GM12878 (cell line): ENCODE data around the gene GLS. TPM values are rescaled to one million over a fixed set of nuclear protein-coding genes. Genes with fewer than 3 reads are reported as not detected.
A peak's percentile ranks its signal among the peaks of the same experiment; 100 is the strongest.

ENCODE experiments used
- ATAC-seq: fragments of 200-7000 bp; cut with Tn5 transposase; 3 replicates; pipeline ENCODE4 v1.9.1; 2020; ENCODE audit warnings: mild to moderate bottlenecking, moderate library complexity
- BruUV-seq: library from RNA; stranded (reverse); fragments of 400-500 nt; replicated peaks from 2 replicates; lab custom pipeline; 2021; lab: Mats Ljungman, UMichigan
- CTCF ChIA-PET: fragments of 300-600 bp; sonication (Branson Sonifier 250); formaldehyde crosslinking; extraction: SDS; loops from one replicate; lab custom pipeline; 2021; ENCODE audit warnings: inconsistent platforms; lab: Yijun Ruan, JAX
- POLR2A ChIA-PET: fragments of 350-600 bp; formaldehyde crosslinking; extraction: SDS; loops from one replicate; lab custom pipeline; 2021; ENCODE audit warnings: inconsistent platforms; lab: Charles Lee
- RAD21 ChIA-PET: fragments of 300-600 bp; sonication (Branson Sonifier 250); formaldehyde crosslinking; loops from one replicate; lab custom pipeline; 2023; ENCODE audit warnings: antibody characterized with exemption; ENCODE audit not compliant: unreplicated experiment; lab: Charles Lee
- SMC1A ChIA-PET: fragments of 300-600 bp; sonication (Branson Sonifier 250); formaldehyde crosslinking; loops from one replicate; lab custom pipeline; 2023; ENCODE audit not compliant: unreplicated experiment, uncharacterized antibody; lab: Charles Lee
- DNase-seq: peaks from one replicate; pipeline ENCODE4 v3.0.0-alpha.2; 2011; ENCODE audit warnings: low read depth, low spot score
- FAIRE-seq: peaks from 3 replicates; lab custom pipeline; 2011; peaks lifted over from hg19 to GRCh38; lab: Jason Lieb, UNC
- H2AFZ ChIP-seq: 2 replicates; pipeline ENCODE4 v1.6.0; 2011; ENCODE audit warnings: low read depth, low read length, control low read depth; ENCODE audit not compliant: control insufficient read depth
- H3K27ac ChIP-seq: 2 replicates; pipeline ENCODE4 v1.5.1; 2011; ENCODE audit warnings: control low read depth; ENCODE audit not compliant: control insufficient read depth, insufficient read depth
- H3K27me3 ChIP-seq, 2 experiments: replicated peaks in 1 of 2; 2 replicates each; pipeline versions ENCODE4 v1.6.0 to v1.6.1; 2011; ENCODE audit warnings: low read length in 1 of 2; ENCODE audit not compliant: control insufficient read depth in 2 of 2, insufficient read depth in 2 of 2
- H3K36me3 ChIP-seq, 2 experiments: 2 replicates each; pipeline ENCODE4 v1.5.1; 2011; ENCODE audit warnings: low read length in 1 of 2; ENCODE audit not compliant: control insufficient read depth in 2 of 2, insufficient read depth in 2 of 2
- H3K4me1 ChIP-seq: 2 replicates; pipeline ENCODE4 v1.6.1; 2011; ENCODE audit warnings: mild to moderate bottlenecking, low read length, moderate library complexity, mixed read lengths; ENCODE audit not compliant: control insufficient read depth, insufficient read depth
- H3K4me2 ChIP-seq: 2 replicates; pipeline ENCODE4 v1.6.0; 2011; ENCODE audit warnings: control low read depth; ENCODE audit not compliant: control insufficient read depth, insufficient read depth
- H3K4me3 ChIP-seq: fragments of 200-600 bp; sonication (generic); 2 replicates; pipeline ENCODE4 v1.5.1; 2016
- H3K79me2 ChIP-seq: 2 replicates; pipeline ENCODE4 v1.6.0; 2011; ENCODE audit warnings: low read length; ENCODE audit not compliant: control insufficient read depth, insufficient read depth
- H3K9ac ChIP-seq: 2 replicates; pipeline ENCODE4 v1.8.0; 2011; ENCODE audit warnings: low read length, control low read depth, mixed read lengths; ENCODE audit not compliant: control insufficient read depth, insufficient read depth
- H3K9me3 ChIP-seq: replicated peaks from 3 replicates; pipeline ENCODE4 v1.5.1; 2011; ENCODE audit warnings: mild to moderate bottlenecking, low read length; ENCODE audit not compliant: control insufficient read depth, insufficient read depth
- H4K20me1 ChIP-seq: 2 replicates; pipeline ENCODE4 v1.6.0; 2011; ENCODE audit not compliant: control insufficient read depth, insufficient read depth
- ASH2L ChIP-seq: fragments of 300-600, 200-600 bp; sonication (generic); IDR thresholded peaks from 2 replicates; pipeline ENCODE4 v1.6.1; 2017; ENCODE audit warnings: low read depth, mild to moderate bottlenecking, borderline replicate concordance
- BHLHE40 ChIP-seq, 2 experiments: fragments of 450-650 bp in 1 of 2; IDR thresholded peaks; 2 replicates each; pipeline ENCODE4 v1.6.1; 2011 to 2017; ENCODE audit warnings: low read depth in 2 of 2, borderline replicate concordance in 1 of 2, improper control_type of control experiment in 1 of 2, low read length in 1 of 2, mild to moderate bottlenecking in 1 of 2
- CBFB ChIP-seq: IDR thresholded peaks from 2 replicates; pipeline ENCODE4 v1.6.1; 2016; ENCODE audit warnings: antibody characterized with exemption, low read depth
- EED ChIP-seq: sonication (generic); IDR thresholded peaks from 2 replicates; pipeline ENCODE4 v1.6.1; 2016; ENCODE audit warnings: antibody characterized with exemption, low read depth
- KAT2A ChIP-seq: conservative IDR thresholded peaks from 2 replicates; pipeline ENCODE4 v1.6.1; 2011; ENCODE audit warnings: low read depth, low read length; ENCODE audit not compliant: control insufficient read depth
- RBBP5 ChIP-seq: fragments of 200-600 bp; sonication (generic); conservative IDR thresholded peaks from 2 replicates; pipeline ENCODE4 v1.6.1; 2016
- SIX5 ChIP-seq: IDR thresholded peaks from 2 replicates; pipeline ENCODE4 v1.6.1; 2011; ENCODE audit warnings: mild to moderate bottlenecking, low read depth, low read length, moderate library complexity; ENCODE audit not compliant: severe bottlenecking
- SUPT20H ChIP-seq: IDR thresholded peaks from 2 replicates; pipeline ENCODE4 v1.6.1; 2011; ENCODE audit warnings: low read depth, mild to moderate bottlenecking, low read length, moderate library complexity, borderline replicate concordance; ENCODE audit not compliant: control insufficient read depth
- WGBS: methylation state at CpG from one replicate; pipeline ENCODE4 v1.1.6; 2016; ENCODE audit warnings: low lambda C conversion rate; ENCODE audit not compliant: insufficient replicate concordance, insufficient coverage; ENCODE audit errors: missing lambda C conversion rate; 5-methylcytosine and 5-hydroxymethylcytosine counted together
- in situ Hi-C: fragments of 300-500 bp; cut with MboI; formaldehyde crosslinking; loops from 9 replicates; pipeline ENCODE4 v1.14.3; 2018; ENCODE audit warnings: mixed read lengths
- intact Hi-C: fragments of 100-400 bp; cut with micrococcal nuclease; formaldehyde crosslinking; loops from one replicate; pipeline ENCODE4 v1.14.2; 2022; ENCODE audit not compliant: unreplicated experiment
- polyA plus RNA-seq, 11 experiments: library from polyadenylated mRNA; depleted of rRNA in 4 of 11; unstranded in 6 of 11; stranded (reverse) in 5 of 11; fragments of >200 nt; fragmentation: Nextera tagmentation in 4 of 11; fragmentation: Illumina TruSeq in 1 of 11; extraction: Ambion mirVana in 4 of 11; extraction: Trizol in 1 of 11; gene quantifications; 1 replicate in 1 of 11; 2 replicates in 10 of 11; pipeline versions ENCODE4 v1.2.1 to v1.2.3, GENCODE V29; 2011 to 2016; ENCODE audit warnings: inconsistent platforms in 2 of 11, missing spikeins in 2 of 11, low read depth in 1 of 11
- total RNA-seq, 4 experiments: library from RNA; depleted of rRNA in 3 of 4; stranded (reverse); fragments of >200 nt in 3 of 4; fragmentation: Illumina TruSeq in 1 of 4; extraction: Trizol in 1 of 4; gene quantifications; 2 replicates each; pipeline versions ENCODE4 v1.2.1 to v1.2.3, GENCODE V29; 2013 to 2021
- TF ChIP-seq, protein P1 (sequence below): IDR thresholded peaks from 2 replicates; pipeline ENCODE4 v1.6.1; 2011; ENCODE audit warnings: low read depth, mild to moderate bottlenecking, low read length, moderate library complexity, borderline replicate concordance; ENCODE audit errors: extremely low read depth
- TF ChIP-seq, protein P2 (sequence below): IDR thresholded peaks from 2 replicates; pipeline ENCODE4 v1.6.1; 2012; ENCODE audit warnings: low read length, inconsistent platforms
- TF ChIP-seq, protein P3 (sequence below): fragments of 450-650 bp; formaldehyde crosslinking; IDR thresholded peaks from 2 replicates; pipeline ENCODE4 v1.5.0; 2022; ENCODE audit warnings: mild to moderate bottlenecking, missing genetic modification characterization

Gene GLS
- total and polyA plus RNA-seq, 10 of the 15 experiments (the other 5 are each of a cell fraction or from before 2014, with no cell fraction given), result 15.7 to 145 (median 70.8) TPM

DNA sequence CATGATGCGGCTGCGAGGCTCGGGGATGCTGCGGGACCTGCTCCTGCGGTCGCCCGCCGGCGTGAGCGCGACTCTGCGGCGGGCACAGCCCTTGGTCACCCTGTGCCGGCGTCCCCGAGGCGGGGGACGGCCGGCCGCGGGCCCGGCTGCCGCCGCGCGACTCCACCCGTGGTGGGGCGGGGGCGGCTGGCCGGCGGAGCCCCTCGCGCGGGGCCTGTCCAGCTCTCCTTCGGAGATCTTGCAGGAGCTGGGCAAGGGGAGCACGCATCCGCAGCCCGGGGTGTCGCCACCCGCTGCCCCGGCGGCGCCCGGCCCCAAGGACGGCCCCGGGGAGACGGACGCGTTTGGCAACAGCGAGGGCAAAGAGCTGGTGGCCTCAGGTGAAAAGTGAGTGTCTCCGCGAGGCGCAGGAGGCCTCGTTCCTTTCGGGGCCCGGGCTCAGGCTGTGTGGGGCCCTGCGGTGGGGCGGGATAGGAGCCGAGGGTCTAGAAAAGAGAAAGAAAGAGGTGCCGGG, 520 bp downstream of the GLS start (continued):
- TF ChIP-seq SIX5, result no peak
- TF ChIP-seq KAT2A, result no peak

DNA sequence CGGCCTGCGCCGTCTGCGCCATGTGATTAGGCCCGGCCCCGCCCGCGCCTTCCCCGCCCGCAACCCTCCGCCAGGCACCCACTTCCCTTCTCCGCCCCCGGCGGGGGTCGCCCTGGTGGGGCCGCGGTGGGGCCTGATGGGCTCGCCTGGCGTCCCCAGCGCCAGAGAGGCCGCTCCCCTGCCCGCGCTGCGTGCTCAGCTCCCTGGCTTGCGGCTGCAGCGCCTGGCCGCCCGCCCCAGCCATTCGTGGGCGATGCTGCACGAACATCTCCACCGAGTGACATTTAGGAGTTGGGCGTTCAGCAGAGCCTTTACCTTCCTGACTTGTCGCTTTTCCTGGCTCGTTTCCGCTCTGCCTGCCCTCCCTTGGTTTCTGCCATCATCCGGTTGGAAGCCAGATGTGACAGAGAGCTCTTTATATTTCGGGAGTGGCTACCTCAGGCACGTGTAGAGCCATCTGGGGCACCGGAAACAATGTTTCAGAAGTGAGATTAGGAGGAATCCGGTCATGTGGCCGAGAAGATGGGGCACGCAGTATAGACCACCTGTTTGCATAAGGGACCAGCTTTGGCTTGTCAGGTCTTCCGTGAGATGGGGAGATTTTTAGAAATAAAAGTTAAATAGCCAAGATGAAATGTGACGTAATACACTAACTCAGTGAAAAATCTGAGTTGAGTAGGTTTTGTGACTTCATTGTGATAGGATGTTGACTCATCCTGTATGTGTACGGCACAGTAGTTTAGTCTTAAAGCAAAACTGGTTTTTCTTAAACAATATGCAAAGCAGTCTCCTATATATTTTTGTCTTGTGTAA, 1.2 kb downstream of the GLS start:
- peak; percentile 68 for ATAC-seq
- H3K27me3 ChIP-seq, result no peaks in the 10 kb centered on the region
- peak; percentile 80 for DNase-seq
- H3K27ac ChIP-seq, result peak overlapping the region; percentile 95
- H3K4me2 ChIP-seq, result peak overlapping the region; percentile 46
- H3K9me3 ChIP-seq, result no peaks in the 10 kb centered on the region
- under 1% methylated on average over 41 of the region's 46 CpGs for WGBS
- peak overlapping the region; percentile 52 for H2AFZ ChIP-seq
- peak; percentile 27 for FAIRE-seq
- BruUV-seq, result TSS peak; percentile 85
- H3K4me1 ChIP-seq, result 0 out of 2 replicates have a peak, but pooled peaks cover 2% of the 10 kb centered on the region
- ChIA-PET SMC1A (interaction anchor here (0.6 to 4.1 kb wide), 6 partner anchors 10 to 203 kb away, joined by 3 to 31 read pairs (median 4); no protein-coding TSS in a partner anchor), POLR2A (interaction anchor here (0.7 to 6.5 kb wide), 9 partner anchors 9 to 830 kb away, joined by 3 to 41 read pairs (median 4); partner anchors contain the start of gene STAT1), CTCF (interaction anchor here (0.6 to 2.7 kb wide), 5 partner anchors 10 to 247 kb away, joined by 3 to 19 read pairs (median 3); no protein-coding TSS in a partner anchor), RAD21 (interaction anchor here (0.8 to 4.0 kb wide), 9 partner anchors 8 to 138 kb away, joined by 3 to 25 read pairs (median 7); no protein-coding TSS in a partner anchor)
- peak overlapping the region; percentile 94 for H3K4me3 ChIP-seq
- in situ Hi-C loops, result loop anchor here (25.0 kb wide), 1 partner anchor 780 kb away; no protein-coding TSS in a partner anchor
- peak overlapping the region; percentile 83 for H3K9ac ChIP-seq
- intact Hi-C loops, result loop anchor here (1.0 to 10.0 kb wide), 4 partner anchors 28 to 227 kb away; partner anchors contain the start of gene STAT1
- H3K79me2 ChIP-seq, result peaks cover 65% of the 10 kb centered on the region
- H3K36me3 ChIP-seq, result no peaks in the 10 kb centered on the region
- no peaks in the 10 kb centered on the region for H4K20me1 ChIP-seq
- TF ChIP-seq SUPT20H (no peak), RBBP5 (no peak), ASH2L (no peak), CBFB (peak; percentile 41; the same call in 1 of the 2 replicates), EED (peak; percentile 82), BHLHE40 (IDR thresholded peaks at IDR 0.05; ENCODE audit: borderline replicate concordance in 1 of 2, low read depth in 2 of 2, low read length in 1 of 2) (peak; percentile 97 to 98)
- TF ChIP-seq, protein P1, sequence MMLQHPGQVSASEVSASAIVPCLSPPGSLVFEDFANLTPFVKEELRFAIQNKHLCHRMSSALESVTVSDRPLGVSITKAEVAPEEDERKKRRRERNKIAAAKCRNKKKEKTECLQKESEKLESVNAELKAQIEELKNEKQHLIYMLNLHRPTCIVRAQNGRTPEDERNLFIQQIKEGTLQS, result no peak
- TF ChIP-seq, protein P2, sequence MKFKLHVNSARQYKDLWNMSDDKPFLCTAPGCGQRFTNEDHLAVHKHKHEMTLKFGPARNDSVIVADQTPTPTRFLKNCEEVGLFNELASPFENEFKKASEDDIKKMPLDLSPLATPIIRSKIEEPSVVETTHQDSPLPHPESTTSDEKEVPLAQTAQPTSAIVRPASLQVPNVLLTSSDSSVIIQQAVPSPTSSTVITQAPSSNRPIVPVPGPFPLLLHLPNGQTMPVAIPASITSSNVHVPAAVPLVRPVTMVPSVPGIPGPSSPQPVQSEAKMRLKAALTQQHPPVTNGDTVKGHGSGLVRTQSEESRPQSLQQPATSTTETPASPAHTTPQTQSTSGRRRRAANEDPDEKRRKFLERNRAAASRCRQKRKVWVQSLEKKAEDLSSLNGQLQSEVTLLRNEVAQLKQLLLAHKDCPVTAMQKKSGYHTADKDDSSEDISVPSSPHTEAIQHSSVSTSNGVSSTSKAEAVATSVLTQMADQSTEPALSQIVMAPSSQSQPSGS, result peak; percentile 75; the same call in 1 of the 2 replicates
- TF ChIP-seq, protein P3, sequence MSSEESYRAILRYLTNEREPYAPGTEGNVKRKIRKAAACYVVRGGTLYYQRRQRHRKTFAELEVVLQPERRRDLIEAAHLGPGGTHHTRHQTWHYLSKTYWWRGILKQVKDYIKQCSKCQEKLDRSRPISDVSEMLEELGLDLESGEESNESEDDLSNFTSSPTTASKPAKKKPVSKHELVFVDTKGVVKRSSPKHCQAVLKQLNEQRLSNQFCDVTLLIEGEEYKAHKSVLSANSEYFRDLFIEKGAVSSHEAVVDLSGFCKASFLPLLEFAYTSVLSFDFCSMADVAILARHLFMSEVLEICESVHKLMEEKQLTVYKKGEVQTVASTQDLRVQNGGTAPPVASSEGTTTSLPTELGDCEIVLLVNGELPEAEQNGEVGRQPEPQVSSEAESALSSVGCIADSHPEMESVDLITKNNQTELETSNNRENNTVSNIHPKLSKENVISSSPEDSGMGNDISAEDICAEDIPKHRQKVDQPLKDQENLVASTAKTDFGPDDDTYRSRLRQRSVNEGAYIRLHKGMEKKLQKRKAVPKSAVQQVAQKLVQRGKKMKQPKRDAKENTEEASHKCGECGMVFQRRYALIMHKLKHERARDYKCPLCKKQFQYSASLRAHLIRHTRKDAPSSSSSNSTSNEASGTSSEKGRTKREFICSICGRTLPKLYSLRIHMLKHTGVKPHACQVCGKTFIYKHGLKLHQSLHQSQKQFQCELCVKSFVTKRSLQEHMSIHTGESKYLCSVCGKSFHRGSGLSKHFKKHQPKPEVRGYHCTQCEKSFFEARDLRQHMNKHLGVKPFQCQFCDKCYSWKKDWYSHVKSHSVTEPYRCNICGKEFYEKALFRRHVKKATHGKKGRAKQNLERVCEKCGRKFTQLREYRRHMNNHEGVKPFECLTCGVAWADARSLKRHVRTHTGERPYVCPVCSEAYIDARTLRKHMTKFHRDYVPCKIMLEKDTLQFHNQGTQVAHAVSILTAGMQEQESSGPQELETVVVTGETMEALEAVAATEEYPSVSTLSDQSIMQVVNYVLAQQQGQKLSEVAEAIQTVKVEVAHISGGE (CRISPR knock-in tag), result no peak
